ENCODE data around the gene COL10A1.
A peak's percentile ranks its signal among the peaks of the same experiment; 100 is the strongest.
"Not testable (repeated sequence)": the region's sequence is repeated elsewhere in the genome, so short reads cannot be mapped to it uniquely, and the experiment has no call there.

COL10A1 gene

GRCh38 chr6:116101302-116101718 lies 24.6 kb downstream of the COL10A1 start:
- no peak for TF ChIP-seq MYC (IDR thresholded peaks at IDR 0.05; ENCODE audit: low read depth, low read length)
- no peak for DNase-seq (ENCODE audit: low read depth)
- H3K4me3 ChIP-seq (ENCODE audit: low read depth, low read length): peak overlapping the region; percentile 68

DNA sequence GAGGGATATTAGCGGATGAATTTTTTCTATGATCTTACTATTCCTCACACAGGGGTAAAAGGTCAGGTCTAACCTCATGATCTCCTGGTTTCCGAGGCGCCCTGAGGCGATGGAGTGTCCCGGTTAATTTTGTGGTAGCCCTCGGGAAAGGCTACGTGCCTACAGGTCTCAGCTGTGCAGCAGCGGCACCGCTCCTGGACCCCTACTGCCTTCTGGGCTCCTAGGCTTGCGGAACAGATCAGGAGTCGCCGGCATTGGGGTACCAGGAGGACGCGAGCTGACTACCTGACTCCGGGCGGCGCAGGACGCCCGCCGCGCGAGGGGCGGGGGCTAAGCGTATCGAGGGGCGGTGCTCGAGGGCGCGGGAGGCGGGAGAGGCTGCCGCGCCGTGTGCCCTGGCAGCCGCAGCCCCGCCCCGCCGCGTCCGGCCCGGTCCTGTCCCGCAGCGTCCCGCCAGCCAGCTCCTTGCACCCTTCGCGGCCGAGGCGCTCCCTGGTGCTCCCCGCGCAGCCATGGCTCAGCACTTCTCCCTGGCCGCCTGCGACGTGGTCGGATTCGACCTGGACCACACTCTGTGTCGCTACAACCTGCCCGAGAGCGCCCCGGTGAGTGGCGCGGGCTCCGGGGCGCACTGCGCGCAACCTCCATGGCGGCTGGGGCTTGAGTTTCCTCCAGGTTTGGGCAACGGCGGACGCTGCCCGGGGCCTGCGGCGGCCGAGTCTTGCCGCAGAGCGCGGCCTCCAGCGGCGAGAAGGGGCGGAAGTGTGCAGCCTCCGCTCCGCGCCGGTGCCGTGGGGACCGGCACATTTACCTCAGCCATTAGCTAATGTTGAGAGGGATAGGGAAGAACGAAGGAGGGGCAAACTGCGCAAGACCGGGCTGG lies 25.3 kb downstream of the COL10A1 start, which contains the start of gene NT5DC1:
Gene NT5DC1 (plus strand): TSS at position 435 of the 883 bp plus-strand sequence. CDS start 78 bp downstream, at position 513.
- no peak; the same call in 1 of the 2 replicates for TF ChIP-seq MAX (IDR thresholded peaks at IDR 0.05; ENCODE audit: low read depth, low read length)
- TF ChIP-seq POLR2A (IDR thresholded peaks at IDR 0.05; ENCODE audit: extremely low read depth, insufficient read length): peak; percentile 62
- peak; percentile 13; the same call in 1 of the 2 replicates for TF ChIP-seq MYC (IDR thresholded peaks at IDR 0.05; ENCODE audit: low read depth, low read length)
- TF ChIP-seq, protein P1, sequence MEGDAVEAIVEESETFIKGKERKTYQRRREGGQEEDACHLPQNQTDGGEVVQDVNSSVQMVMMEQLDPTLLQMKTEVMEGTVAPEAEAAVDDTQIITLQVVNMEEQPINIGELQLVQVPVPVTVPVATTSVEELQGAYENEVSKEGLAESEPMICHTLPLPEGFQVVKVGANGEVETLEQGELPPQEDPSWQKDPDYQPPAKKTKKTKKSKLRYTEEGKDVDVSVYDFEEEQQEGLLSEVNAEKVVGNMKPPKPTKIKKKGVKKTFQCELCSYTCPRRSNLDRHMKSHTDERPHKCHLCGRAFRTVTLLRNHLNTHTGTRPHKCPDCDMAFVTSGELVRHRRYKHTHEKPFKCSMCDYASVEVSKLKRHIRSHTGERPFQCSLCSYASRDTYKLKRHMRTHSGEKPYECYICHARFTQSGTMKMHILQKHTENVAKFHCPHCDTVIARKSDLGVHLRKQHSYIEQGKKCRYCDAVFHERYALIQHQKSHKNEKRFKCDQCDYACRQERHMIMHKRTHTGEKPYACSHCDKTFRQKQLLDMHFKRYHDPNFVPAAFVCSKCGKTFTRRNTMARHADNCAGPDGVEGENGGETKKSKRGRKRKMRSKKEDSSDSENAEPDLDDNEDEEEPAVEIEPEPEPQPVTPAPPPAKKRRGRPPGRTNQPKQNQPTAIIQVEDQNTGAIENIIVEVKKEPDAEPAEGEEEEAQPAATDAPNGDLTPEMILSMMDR (IDR thresholded peaks at IDR 0.05; ENCODE audit: low read depth, low read length): no peak
- DNase-seq (ENCODE audit: low read depth): peak; percentile 89
- H3K4me3 ChIP-seq (ENCODE audit: low read depth, low read length): peak within 1 kb of the TSS; percentile 68

DNA sequence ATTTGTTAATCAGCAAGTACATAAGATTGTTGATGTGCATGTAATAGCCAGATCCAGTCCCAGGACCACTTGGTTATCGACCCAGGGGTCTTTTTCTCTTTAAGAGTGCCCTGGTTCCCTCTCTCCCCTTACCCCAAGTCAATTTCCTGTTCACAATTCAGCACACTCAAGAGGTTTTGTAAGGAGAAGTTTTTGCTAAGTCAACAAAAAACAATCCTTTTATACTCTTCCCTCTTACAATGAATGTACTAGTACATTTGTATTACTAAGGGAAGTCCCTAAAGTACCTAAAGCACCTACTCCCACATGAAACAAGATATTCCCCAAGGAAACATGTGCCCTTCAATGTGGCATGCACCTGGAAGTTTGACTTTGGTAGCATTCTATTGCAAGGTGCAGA lies 26.9 kb downstream of the COL10A1 start:
- DNase-seq (ENCODE audit: low read depth): no peak
- TF ChIP-seq POLR2A (IDR thresholded peaks at IDR 0.05; ENCODE audit: extremely low read depth, insufficient read length) (no peak), MAX (IDR thresholded peaks at IDR 0.05; ENCODE audit: low read depth, low read length) (no peak), MYC (IDR thresholded peaks at IDR 0.05; ENCODE audit: low read depth, low read length) (no peak)
- TF ChIP-seq, protein P1 (IDR thresholded peaks at IDR 0.05; ENCODE audit: low read depth, low read length): no peak
- no peak overlapping the region for H3K4me3 ChIP-seq (ENCODE audit: low read depth, low read length)

DNA sequence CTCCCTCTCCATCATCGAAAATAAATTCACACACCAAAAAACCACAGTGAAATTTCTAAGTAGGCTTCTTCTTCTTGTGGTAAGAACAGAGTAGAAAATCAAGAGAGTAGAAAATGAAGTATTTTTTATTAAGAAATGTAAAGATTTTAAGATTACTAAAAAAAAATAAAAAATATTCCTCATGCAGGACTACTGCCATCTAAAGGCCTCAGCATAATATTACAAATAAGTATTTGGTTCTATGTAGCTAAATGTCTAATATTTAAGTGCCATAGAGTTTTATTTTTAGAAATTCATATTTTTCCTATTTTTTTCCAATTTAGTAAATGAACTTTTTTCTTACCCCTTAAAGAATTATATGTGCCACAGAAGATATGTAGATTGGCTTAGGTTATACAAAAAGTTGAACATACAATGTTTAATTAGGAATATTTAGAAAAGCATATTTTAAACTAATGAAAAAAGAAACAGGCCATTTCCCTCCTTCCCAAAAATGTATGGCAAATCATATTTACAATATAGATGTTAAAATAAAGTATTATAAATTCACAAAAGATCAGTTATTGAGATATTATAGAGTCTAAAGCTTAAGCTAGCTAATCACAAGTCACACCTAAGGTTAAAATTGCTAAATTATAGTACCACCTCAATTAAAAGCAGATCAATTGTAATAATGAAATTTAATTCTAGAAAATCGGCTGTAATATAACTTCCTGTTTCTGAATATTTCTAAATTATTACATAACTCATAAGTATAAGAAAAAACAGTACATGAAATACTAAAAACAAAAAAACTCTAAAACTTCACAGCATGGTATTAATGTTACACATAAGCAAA lies 28.7 kb downstream of the COL10A1 start:
- TF ChIP-seq POLR2A (IDR thresholded peaks at IDR 0.05; ENCODE audit: extremely low read depth, insufficient read length) (no peak), MAX (IDR thresholded peaks at IDR 0.05; ENCODE audit: low read depth, low read length) (no peak), MYC (IDR thresholded peaks at IDR 0.05; ENCODE audit: low read depth, low read length) (no peak)
- TF ChIP-seq, protein P1 (IDR thresholded peaks at IDR 0.05; ENCODE audit: low read depth, low read length): no peak
- no peak for DNase-seq (ENCODE audit: low read depth)
- no peak overlapping the region for H3K4me3 ChIP-seq (ENCODE audit: low read depth, low read length)

GRCh38 chr6:116096048-116096759 lies 29.7 kb downstream of the COL10A1 start:
- not testable (repeated sequence) for H3K4me3 ChIP-seq (ENCODE audit: low read depth, low read length); DNase-seq (ENCODE audit: low read depth)

- H3K4me3 ChIP-seq (ENCODE audit: low read depth, low read length): no peak overlapping the region
- TF ChIP-seq, protein P1 (IDR thresholded peaks at IDR 0.05; ENCODE audit: low read depth, low read length): no peak
- TF ChIP-seq MAX (IDR thresholded peaks at IDR 0.05; ENCODE audit: low read depth, low read length) (no peak), POLR2A (IDR thresholded peaks at IDR 0.05; ENCODE audit: extremely low read depth, insufficient read length) (no peak), MYC (IDR thresholded peaks at IDR 0.05; ENCODE audit: low read depth, low read length) (no peak)
- DNase-seq (ENCODE audit: low read depth): no peak
Observed at GRCh38 chr6:116094041-116094440, 31.9 kb downstream of the COL10A1 start.

Measured in NB4 (cell line).